Measurements from ENCODE around the gene PBX3. TPM values are rescaled to one million over a fixed set of nuclear protein-coding genes. Genes with fewer than 3 reads are reported as not detected.

PBX3 gene
- total and polyA plus RNA-seq, 3 donors from 2014 or later, result 21.0 to 56.1 (median 48.0) TPM

GRCh38 chr9:125705893-125706292, 41.3 kb upstream of the PBX3 start:
- intact Hi-C loops (cut with DNase I; ENCODE audit: low total_unique reads), result no loop called here
- 66 to 72% methylated on average over 4 of the region's 4 CpGs for WGBS, 2 donors
- H3K4me3 ChIP-seq, result no peak overlapping the region

DNA sequence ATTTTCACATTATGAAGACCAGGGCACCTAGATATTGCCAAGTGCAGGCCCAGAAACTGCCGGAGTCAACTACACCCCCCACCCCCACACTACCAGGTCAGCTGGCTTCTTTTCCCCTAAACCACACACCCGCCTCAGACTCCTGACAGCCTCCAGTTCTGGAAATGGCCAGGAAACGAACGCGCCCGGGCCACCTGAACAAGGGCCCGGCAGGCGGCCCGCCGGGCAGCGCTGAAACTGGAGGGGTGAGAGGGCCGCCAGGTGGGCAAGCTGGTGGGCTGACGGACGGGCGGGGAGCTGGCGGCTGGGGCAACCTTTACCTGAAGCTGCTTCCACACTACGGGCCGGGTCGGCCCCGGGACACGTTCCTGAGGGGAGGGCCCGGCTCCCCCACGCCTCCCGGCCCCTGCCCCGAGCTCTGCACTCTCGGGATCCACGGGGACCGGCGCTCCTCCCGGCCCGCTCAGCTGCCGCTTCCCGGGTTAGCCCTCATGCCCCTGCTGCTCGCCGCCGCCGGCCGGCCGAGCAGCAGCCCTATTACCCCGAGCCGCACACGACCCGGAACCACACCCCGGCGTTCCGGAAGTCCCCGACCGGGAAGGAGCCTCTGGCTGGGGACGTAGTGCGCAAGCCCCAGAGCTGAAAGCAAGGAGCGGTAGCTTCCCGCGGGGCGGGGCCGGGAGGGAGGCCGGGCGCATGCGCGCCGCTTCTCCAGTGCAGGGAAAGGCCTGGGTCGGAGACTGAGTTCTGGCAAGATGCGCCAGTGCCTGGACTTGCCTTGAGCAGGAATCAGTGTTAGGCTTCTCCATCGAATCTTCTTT, 40.3 kb upstream of the PBX3 start, which contains the start of gene MAPKAP1:
MAPKAP1 (minus strand) TSS at position 558 of the 821 bp plus-strand sequence. CDS start 34,634 bp downstream, outside the sequence.
- peaks cover 14% of the 10 kb centered on the region for H3K4me1 ChIP-seq
- no peaks in the 10 kb centered on the region for H3K27me3 ChIP-seq
- no peak for TF ChIP-seq CTCF (IDR thresholded peaks at IDR 0.05)
- no peak for TF ChIP-seq POLR2A (IDR thresholded peaks at IDR 0.05)
- 0 to 3% methylated on average over 4 to 59 of the region's 63 CpGs for WGBS, 2 donors
- intact Hi-C loops (cut with DNase I; ENCODE audit: low total_unique reads), result no loop called here
- peak; percentile 97 for DNase-seq
- no peaks in the 10 kb centered on the region for H3K9me3 ChIP-seq
- H3K4me3 ChIP-seq, result peak within 1 kb of the TSS; percentile 69 to 99
- no peaks in the 10 kb centered on the region for H3K36me3 ChIP-seq (ENCODE audit: low read depth, missing control alignments)
- H3K27ac ChIP-seq, result peak within 1 kb of the TSS; percentile 80 to 82

More at GRCh38 chr9:125705893-125706292, 41.3 kb upstream of the PBX3 start:
- Histone ChIP-seq H3K4me1 (peaks cover 14% of the 10 kb centered on the region), H3K36me3 (ENCODE audit: low read depth, missing control alignments) (no peaks in the 10 kb centered on the region), H3K27ac (no peak overlapping the region), H3K9me3 (no peaks in the 10 kb centered on the region), H3K27me3 (no peaks in the 10 kb centered on the region)
- TF ChIP-seq POLR2A (IDR thresholded peaks at IDR 0.05), result no peak
- no peak for DNase-seq

DNA sequence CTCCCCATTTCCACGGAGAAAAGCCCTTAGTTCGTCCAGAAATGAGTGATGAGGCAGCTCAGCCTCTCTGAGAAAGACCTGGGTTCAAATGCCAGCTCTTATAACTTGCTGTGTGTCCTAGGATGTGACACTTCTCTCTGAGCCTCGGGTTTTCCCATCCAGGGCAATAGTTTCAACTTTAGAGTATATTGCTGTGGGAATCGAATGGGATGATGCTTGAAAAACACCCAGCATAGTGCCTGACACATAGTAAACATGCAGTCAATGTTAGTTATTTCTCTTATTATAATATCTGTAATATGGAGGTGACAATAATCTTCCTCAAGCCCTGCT, 39.7 kb upstream of the PBX3 start:
- 22 to 23% methylated on average over 4 of the region's 4 CpGs for WGBS, 2 donors
- Histone ChIP-seq H3K27ac (peak overlapping the region; percentile 80 to 82), H3K27me3 (no peaks in the 10 kb centered on the region), H3K4me1 (peaks cover 14% of the 10 kb centered on the region), H3K9me3 (no peaks in the 10 kb centered on the region), H3K36me3 (ENCODE audit: low read depth, missing control alignments) (no peaks in the 10 kb centered on the region), H3K4me3 (peak overlapping the region; percentile 69 to 99)
- DNase-seq, result no peak
- intact Hi-C loops (cut with DNase I; ENCODE audit: low total_unique reads), result no loop called here
- TF ChIP-seq CTCF (IDR thresholded peaks at IDR 0.05) (no peak), POLR2A (IDR thresholded peaks at IDR 0.05) (no peak)

DNA sequence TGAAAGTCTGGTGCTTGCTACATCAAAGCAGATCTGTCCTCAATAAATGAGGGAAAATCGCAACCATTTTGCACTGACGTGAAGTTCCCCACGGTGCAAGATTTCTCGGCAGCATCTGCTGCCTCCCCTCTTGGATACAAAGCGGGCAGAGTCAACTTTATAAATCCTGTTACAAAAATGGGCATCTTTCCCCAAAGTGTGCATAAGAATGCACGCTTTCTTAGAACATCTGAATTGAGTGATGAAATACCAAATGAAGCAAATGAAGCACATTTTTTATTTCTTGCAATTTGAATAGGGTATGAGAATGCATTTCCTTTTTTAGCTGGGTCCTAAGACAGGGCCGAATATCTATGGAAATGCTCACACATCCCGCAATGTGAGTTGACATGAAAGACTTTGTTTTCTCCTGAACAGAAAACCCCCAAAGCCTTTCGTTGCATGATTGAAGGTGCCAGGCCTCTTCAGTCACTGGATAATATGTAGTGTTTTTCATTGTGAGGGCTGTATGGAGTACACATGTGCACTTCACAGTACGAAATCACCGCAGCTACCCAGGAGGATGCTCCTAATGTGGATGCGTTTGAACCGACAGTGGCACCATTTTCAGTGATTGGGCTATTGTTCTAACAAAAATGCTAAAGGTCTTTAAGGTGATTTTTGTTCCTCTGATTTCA, 20.6 kb upstream of the PBX3 start:
- no peak for DNase-seq
- no peaks in the 10 kb centered on the region for H3K36me3 ChIP-seq (ENCODE audit: low read depth, missing control alignments)
- TF ChIP-seq CTCF (IDR thresholded peaks at IDR 0.05) (no peak), POLR2A (IDR thresholded peaks at IDR 0.05) (no peak)
- no peaks in the 10 kb centered on the region for H3K27me3 ChIP-seq
- 83 to 86% methylated on average over 13 of the region's 13 CpGs for WGBS, 2 donors
- no peaks in the 10 kb centered on the region for H3K9me3 ChIP-seq
- H3K4me3 ChIP-seq, result no peak overlapping the region
- H3K27ac ChIP-seq, result no peak overlapping the region
- intact Hi-C loops (cut with DNase I; ENCODE audit: low total_unique reads), result no loop called here
- no peaks in the 10 kb centered on the region for H3K4me1 ChIP-seq

GRCh38 chr9:125730168-125730567, 17.0 kb upstream of the PBX3 start:
- H3K4me1 ChIP-seq, result no peaks in the 10 kb centered on the region
- no peak for DNase-seq
- TF ChIP-seq POLR2A (IDR thresholded peaks at IDR 0.05), result no peak

More at GRCh38 chr9:125730168-125730567, 17.0 kb upstream of the PBX3 start:
- 84 to 92% methylated on average over 2 of the region's 2 CpGs for WGBS, 2 donors
- no peak overlapping the region for H3K4me3 ChIP-seq
- intact Hi-C loops (cut with DNase I; ENCODE audit: low total_unique reads), result no loop called here
- no peaks in the 10 kb centered on the region for H3K27me3 ChIP-seq
- H3K27ac ChIP-seq, result no peak overlapping the region
- H3K36me3 ChIP-seq (ENCODE audit: low read depth, missing control alignments), result no peaks in the 10 kb centered on the region
- no peaks in the 10 kb centered on the region for H3K9me3 ChIP-seq
